Mononuclear cell (primary cell): ENCODE data around the gene GPATCH1. TPM values are rescaled to one million over a fixed set of nuclear protein-coding genes. Genes with fewer than 3 reads are reported as not detected.
"Not testable (repeated sequence)": the region's sequence is repeated elsewhere in the genome, so short reads cannot be mapped to it uniquely, and the experiment has no call there.

ENCODE experiments used
- H3K27me3 ChIP-seq: 2 replicates; pipeline ENCODE4 v1.6.0; 2011; ENCODE audit warnings: low read length, control low read depth; ENCODE audit not compliant: insufficient read depth
- H3K4me1 ChIP-seq: 2 replicates; pipeline ENCODE4 v1.5.1; 2011; ENCODE audit warnings: mild to moderate bottlenecking, low read length, control low read depth; ENCODE audit not compliant: insufficient read depth
- H3K4me3 ChIP-seq: 2 replicates; pipeline ENCODE4 v1.5.1; 2011; ENCODE audit warnings: mild to moderate bottlenecking, low read length, moderate library complexity
- H3K9me3 ChIP-seq: 2 replicates; pipeline ENCODE4 v1.5.1; 2011; ENCODE audit warnings: low read depth, mild to moderate bottlenecking, control low read depth, low read length
- total RNA-seq: library from RNA; depleted of rRNA; stranded (reverse); fragments of >200 nt; gene quantifications from one replicate; pipeline ENCODE4 v1.2.3, GENCODE V29; 2012

Gene GPATCH1
- total RNA-seq, 1 donor: 5.4 TPM

DNA sequence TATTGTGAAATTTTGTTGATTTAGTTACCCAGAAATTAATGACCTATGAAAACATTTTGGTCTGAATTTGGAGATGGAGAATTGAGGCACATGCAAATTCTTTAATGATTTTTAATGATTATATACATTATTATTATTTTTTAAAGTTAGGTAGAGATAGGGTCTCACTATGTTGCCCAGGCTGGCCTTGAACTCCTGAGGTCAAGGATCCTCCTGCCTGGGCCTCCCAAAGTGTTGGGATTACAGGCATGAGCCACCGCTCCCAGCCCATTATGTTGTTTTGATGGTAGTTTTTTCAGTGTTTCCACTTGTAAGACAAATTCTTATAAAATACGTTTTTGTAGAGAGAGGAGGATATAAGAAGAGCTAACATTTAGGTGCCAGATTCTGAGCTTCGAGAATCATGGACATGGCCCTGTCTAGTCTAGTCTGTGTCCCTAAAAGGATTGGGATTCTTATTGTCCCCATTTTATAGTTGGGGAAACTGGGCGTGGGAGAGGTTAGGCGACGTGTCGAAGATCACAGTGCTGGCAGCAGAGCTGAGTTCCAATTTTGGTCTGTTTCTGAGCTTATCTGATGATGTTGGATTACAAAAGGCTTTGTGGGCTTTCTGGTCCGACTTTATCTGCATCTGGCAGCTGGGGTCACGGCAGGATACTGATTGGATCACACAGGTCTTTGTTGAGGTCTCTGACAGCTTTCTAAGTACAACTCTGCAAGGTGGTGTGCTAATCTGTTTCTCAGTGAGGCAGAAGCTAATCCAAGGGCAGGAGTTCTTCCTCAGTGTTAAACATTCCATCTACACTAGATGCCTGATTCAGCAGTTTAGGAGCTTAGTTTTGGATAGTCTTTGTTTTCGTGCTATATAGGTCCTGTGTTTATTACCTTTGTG, 43.5 kb downstream of the GPATCH1 start:
- Histone ChIP-seq H3K4me1 (no peaks in the 10 kb centered on the region), H3K27me3 (no peaks in the 10 kb centered on the region), H3K4me3 (no peak overlapping the region), H3K9me3 (no peaks in the 10 kb centered on the region)

DNA sequence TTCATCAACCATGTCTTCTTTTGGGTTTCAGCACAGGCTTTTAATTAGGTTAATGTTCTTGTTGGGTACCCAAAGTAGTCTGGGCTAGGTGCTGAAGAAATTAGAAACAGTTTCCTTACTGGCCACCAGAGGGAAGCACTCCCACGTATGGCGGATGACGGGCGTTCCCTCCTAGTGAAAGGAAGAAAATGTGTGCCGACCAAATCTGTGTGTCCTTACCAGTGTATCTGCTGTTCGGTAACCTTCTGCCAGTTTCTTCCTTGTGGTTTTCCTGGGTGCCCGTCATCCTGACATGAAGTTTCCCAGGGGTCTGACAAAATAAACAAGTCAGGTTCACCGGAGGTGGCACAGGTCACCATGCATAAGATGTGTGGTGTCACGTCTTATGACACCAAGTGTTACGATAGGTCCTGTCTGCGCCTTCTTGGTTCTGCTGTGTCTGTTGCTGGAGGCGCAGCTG, 45.0 kb downstream of the GPATCH1 start:
- Histone ChIP-seq H3K4me3 (no peak overlapping the region), H3K27me3 (no peaks in the 10 kb centered on the region), H3K4me1 (no peaks in the 10 kb centered on the region), H3K9me3 (no peaks in the 10 kb centered on the region)

DNA sequence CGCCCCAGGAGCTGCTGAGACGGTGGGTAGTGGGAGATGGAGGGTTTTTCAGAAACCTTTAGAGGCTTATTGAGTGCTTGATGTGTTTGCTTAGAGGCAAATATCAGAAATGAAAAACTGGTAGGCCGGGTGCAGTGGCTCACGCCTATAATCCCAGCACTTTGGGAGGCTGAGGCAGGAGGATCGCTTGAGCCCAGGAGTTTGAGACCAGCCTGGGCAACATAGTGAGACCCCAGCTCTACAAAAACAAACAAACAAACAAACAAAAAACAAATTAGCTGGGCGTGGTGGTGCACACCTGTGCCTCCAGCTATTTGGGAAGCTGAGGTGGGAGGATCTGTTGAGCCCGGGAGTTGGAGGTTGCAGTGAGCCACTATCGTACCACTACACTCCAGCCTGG, 45.7 kb downstream of the GPATCH1 start:
- H3K4me3 ChIP-seq, H3K9me3 ChIP-seq, H3K4me1 ChIP-seq, H3K27me3 ChIP-seq: not testable (repeated sequence)

DNA sequence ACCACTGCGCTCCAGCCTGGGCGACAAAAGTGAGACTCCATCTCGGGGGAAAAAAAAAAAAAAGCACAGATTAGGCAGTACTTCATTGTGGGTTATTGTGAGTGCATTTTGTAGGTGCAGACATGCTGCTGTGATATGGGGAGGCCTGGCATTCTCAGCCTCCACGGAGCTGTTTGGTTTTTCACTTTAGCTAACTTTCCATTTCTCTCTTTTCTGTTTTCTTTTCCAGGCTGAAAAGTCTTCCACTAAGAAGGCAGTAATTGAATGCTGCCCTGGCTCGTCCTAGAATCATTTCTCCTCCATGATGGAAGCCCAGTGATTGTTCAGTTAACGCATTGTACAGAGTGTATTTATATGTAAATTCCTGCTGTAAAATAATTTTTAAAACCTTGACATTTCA, 48.9 kb downstream of the GPATCH1 start:
- Histone ChIP-seq H3K4me3 (no peak overlapping the region), H3K9me3 (no peaks in the 10 kb centered on the region), H3K27me3 (no peaks in the 10 kb centered on the region), H3K4me1 (no peaks in the 10 kb centered on the region)

DNA sequence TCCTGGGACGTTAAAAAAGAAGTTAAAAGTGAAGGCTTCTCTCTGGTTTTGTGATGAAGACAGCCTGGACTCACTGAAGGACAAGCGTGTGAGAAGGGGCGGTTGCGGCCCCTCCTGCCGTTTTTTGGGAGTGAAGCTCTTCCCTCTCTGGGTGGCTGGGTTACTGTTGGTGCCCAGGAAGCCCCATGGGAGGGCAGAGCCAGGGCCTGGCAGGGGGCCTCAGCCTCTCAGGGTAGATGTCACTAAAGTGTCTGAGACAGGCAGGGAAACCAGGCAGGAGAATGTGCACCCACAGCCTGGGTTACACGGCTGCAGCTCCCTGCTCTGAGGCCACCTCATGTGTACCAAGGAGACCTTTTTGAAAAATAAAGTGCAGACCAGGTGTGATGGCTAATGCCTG, 49.5 kb downstream of the GPATCH1 start:
- no peaks in the 10 kb centered on the region for H3K4me1 ChIP-seq
- no peak overlapping the region for H3K4me3 ChIP-seq
- no peaks in the 10 kb centered on the region for H3K9me3 ChIP-seq

DNA sequence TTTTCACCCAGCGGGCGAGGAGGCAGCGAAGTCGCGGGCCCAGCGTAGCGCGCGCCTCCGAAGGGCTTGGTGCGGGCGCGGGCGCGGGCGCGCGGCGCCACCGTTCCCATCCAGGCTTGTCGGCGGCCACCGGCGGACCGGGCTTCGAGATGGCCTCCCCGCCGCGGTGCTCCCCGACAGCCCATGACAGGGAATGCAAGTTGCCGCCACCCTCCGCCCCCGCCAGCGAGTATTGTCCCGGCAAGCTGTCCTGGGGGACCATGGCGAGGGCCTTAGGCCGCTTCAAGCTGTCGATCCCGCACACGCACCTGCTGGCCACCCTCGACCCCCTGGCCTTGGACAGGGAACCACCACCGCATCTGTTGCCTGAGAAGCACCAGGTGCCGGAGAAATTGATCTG, 51.0 kb downstream of the GPATCH1 start, which contains the start of gene WDR88:
Gene WDR88, plus strand, starts transcription at position 94 of the 400 bp plus-strand sequence. Its CDS starts 56 bp downstream, at position 150.
- H3K27me3 ChIP-seq: no peaks in the 10 kb centered on the region
- no peaks in the 10 kb centered on the region for H3K4me1 ChIP-seq
- H3K9me3 ChIP-seq: no peaks in the 10 kb centered on the region
- H3K4me3 ChIP-seq: no peak within 1 kb of the TSS

More for the DNA sequence above, 49.5 kb downstream of the GPATCH1 start:
- no peaks in the 10 kb centered on the region for H3K27me3 ChIP-seq

DNA sequence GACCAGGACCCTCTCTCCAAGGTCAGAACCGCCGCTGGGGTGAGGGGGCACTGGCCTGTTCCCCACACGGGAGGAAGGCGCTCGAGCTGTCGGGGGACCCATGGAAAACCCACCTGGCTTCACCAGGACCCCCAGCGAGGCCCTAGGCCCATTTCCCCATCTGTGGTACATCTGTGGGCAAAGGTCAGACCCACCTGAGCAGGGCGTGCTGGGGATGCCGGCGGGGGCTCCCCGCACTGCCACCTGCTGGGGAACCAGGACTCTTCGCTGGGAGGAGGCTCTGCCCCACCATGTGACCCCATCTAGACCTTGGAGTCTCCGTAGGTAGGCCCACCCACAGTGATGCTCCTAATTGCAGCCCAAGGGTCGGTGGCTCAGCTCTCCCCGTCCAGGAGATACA, 51.4 kb downstream of the GPATCH1 start:
- Histone ChIP-seq H3K9me3 (no peaks in the 10 kb centered on the region), H3K27me3 (no peaks in the 10 kb centered on the region), H3K4me1 (no peaks in the 10 kb centered on the region), H3K4me3 (no peak overlapping the region)

DNA sequence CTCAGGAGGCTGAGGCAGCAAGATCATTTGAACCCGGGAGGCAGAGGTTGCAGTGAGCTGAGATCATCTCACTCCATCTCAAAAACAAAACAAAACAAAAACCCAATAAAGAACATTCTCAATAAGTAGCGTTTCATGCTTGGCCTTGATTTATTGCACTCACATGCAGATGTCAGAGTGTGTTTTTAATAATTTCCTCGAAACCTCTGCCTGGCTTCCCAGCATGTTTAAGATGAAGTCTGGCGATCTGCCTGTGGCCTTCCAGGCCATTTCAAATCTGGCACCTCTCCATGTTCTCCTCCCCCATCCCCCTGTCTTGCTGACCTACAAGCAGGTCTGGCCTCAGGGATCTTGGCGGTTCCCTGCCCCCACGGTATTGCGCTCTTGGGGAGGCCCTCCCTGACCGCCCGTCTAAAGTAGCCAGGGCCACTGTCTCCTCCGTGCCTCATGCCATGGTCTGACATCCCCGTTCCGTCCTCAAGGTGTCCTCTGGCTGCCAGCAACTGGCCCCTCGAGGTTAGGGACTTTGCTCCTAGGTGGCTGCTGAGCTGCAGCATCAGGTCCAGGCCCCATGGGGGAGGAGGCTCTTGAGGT, 52.6 kb downstream of the GPATCH1 start:
- H3K4me3 ChIP-seq: no peak overlapping the region
- no peaks in the 10 kb centered on the region for H3K27me3 ChIP-seq
- no peaks in the 10 kb centered on the region for H3K4me1 ChIP-seq
- H3K9me3 ChIP-seq: no peaks in the 10 kb centered on the region

DNA sequence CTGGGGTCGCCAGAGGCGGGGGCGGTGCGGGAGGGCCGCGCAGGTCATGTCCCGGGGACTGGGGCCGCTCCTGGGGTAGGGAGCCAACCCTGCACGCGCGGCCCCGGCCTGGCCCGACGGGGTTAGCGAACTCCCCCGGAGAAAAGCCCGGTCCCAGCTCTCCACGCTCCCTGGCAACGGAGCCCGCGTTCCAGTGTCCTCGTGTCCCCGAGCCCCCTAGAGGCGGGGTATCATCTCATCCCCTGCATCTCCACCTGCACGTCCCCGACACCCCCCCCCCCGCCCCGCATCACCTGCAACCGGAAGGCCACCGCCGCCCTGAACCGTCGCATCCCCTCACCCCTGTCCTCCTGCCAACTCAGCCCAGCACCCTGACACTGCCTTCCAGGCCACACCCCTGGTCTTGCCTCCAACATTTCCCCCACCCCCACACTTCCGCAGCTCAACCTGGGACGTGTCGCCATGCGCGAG, 53.6 kb downstream of the GPATCH1 start:
- H3K27me3 ChIP-seq: no peaks in the 10 kb centered on the region
- no peak overlapping the region for H3K4me3 ChIP-seq

DNA sequence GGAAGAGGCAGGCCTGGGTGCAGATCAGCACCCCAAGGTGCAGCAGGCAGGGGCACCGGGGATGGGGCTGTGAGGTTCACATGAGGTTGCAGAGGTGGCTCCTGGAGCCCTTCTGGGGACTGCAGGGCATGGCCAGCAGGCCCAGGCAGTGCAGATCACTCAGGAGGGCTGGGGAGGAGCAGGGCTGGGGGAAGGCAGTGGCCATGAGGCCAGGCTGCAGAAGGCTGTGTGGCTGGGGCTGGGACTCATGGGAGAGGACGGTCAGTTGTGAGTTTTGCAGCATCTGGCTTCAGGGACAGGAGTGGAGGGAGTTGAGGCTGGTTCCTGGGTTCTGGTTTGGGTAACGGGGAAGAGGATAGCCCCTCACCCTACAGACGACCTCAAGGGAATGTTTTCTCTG, 58.2 kb downstream of the GPATCH1 start:
- Histone ChIP-seq H3K9me3 (no peaks in the 10 kb centered on the region), H3K4me3 (no peak overlapping the region), H3K27me3 (no peaks in the 10 kb centered on the region), H3K4me1 (no peaks in the 10 kb centered on the region)

More for the DNA sequence above, 53.6 kb downstream of the GPATCH1 start:
- no peaks in the 10 kb centered on the region for H3K9me3 ChIP-seq
- no peaks in the 10 kb centered on the region for H3K4me1 ChIP-seq

DNA sequence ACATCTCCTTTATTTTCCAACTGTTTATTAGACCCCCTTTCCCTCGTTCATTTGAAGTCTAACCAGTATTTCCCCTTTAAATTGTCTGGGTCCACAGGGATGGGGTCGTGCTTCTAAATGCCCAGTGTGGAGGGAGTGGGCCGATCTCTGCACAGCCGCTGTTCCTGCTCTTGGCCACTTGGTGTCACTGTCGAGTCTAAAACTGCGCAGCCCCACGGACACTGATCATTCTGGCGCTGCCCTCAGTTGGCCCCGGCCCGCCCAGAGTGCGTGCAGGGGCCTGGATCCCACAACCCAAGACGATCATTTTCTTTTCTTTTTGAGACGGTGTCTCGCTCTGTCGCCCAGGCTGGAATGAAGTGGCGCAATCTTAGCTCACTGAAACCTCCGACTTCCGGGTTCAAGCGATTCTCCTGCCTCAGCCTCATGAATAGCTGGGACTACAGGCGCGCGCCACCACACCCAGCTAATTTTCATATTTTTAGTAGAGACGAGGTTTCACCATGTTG, 63.0 kb downstream of the GPATCH1 start:
- H3K4me3 ChIP-seq: no peak overlapping the region
- no peaks in the 10 kb centered on the region for H3K9me3 ChIP-seq
- H3K4me1 ChIP-seq: no peaks in the 10 kb centered on the region
- H3K27me3 ChIP-seq: no peaks in the 10 kb centered on the region

DNA sequence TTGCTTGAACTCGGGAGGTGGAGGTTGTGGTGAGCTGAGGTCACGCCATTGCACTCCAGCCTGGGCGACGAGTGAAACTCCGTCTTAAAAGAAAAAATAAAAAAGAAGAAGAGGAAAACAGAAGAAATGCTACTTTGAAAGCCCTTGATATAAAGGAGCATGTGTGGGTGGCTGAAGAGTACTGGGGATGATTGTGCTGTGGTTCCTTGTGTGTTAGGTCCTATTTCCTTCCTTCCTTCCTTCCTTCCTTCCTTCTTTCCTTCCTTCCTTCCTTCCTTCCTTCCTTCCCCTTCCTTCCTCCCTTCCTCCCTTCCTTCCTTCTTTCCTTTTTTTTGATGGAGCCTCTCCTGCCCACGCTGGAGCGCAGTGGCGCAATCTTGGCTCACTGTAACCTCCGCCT, 65.2 kb downstream of the GPATCH1 start:
- Histone ChIP-seq H3K27me3 (no peaks in the 10 kb centered on the region), H3K9me3 (no peaks in the 10 kb centered on the region), H3K4me1 (peaks cover 2% of the 10 kb centered on the region), H3K4me3 (no peak overlapping the region)

DNA sequence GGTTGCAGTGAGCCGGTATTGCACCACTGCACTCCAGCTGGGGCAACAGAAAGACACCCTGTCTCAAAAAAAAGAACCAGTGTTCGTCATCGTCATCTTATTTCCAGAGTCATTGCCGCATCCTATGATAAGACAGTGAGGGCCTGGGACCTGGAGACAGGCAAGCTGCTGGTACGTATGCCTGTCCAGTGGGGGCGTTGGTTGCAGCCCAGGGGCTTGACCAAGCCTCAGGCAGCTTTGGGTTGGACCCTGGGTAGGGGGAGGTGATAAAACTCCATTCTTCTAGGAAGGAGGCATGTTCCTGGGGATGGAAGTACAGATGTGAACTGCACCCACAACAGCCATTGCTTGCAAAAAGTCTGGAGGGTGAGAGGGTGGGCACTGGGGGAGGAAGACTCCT, 66.6 kb downstream of the GPATCH1 start:
- no peaks in the 10 kb centered on the region for H3K9me3 ChIP-seq
- H3K4me3 ChIP-seq: no peak overlapping the region
- H3K4me1 ChIP-seq: peaks cover 16% of the 10 kb centered on the region
- no peaks in the 10 kb centered on the region for H3K27me3 ChIP-seq

DNA sequence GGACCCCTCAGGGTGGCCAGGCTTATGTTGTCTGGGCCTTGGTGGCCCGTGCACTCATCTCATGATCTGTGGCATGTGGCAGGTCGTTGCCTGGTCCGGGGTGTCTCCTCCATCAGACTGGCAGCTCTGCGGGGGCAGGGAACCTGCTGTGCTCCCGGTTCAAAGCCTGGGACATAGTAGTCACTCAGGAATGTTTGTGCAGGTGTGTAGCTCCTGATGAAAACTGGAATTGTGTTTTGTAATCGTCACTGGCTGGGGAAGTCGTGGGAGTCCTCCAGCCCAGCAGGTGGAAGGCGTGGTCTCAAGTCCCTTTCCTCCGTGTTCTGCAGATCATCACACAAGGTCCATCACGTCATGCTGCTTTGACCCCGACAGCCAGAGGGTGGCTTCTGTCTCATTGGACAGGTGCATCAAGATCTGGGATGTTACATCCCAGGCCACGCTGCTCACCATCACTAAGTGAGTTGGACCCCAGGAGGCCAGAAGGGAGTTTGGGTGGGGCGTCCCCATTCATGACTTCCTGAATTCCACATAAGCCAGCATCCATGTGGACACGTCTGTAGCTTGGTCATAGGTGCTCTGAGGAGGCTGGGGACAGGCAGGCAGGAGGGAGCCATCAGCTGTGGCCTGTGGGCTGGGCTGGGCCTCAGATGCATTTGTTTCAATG, 70.0 kb downstream of the GPATCH1 start:
- Histone ChIP-seq H3K9me3 (no peaks in the 10 kb centered on the region), H3K27me3 (no peaks in the 10 kb centered on the region), H3K4me3 (no peak overlapping the region), H3K4me1 (peaks cover 23% of the 10 kb centered on the region)

DNA sequence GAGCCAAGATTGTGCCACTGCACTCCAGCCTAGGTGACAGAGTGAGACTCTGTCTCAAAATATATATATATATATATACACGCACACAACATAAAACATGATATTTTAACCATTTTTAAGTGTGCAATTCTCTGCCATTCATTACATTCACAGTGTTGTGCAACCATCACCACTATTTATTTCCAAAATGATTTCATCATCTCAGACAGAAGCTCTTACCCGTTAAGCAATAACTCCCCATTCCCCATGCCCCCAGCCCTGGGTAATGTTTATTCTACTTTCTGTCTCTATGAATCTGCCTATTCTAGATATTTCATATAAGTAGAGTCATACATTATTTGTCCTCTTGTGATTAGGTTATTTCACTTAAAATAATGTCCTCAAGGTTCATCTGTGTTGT, 71.2 kb downstream of the GPATCH1 start:
- Histone ChIP-seq H3K27me3 (no peaks in the 10 kb centered on the region), H3K9me3 (no peaks in the 10 kb centered on the region), H3K4me3 (no peak overlapping the region), H3K4me1 (peaks cover 31% of the 10 kb centered on the region)
